H9 (cell line): ENCODE data around the gene PRR5L. TPM values are rescaled to one million over a fixed set of nuclear protein-coding genes. Genes with fewer than 3 reads are reported as not detected.

Experiments
- DNase-seq: peaks from one replicate; pipeline ENCODE4 v3.0.0-alpha.2; 2017
- H2AFZ ChIP-seq: one replicate; pipeline ENCODE4 v1.6.1; 2013; ENCODE audit warnings: mild to moderate bottlenecking, low read length, control low read depth, moderate library complexity
- H2AK5ac ChIP-seq: 2 replicates; pipeline ENCODE4 v1.6.1; 2013; ENCODE audit warnings: low read length, control low read depth, mixed read lengths; ENCODE audit not compliant: insufficient read length
- H2BK120ac ChIP-seq: one replicate; pipeline ENCODE4 v1.6.1; 2013; ENCODE audit warnings: low read depth, mild to moderate bottlenecking, low read length, control low read depth, inconsistent platforms; ENCODE audit not compliant: poor library complexity, severe bottlenecking
- H2BK12ac ChIP-seq: 2 replicates; pipeline ENCODE4 v1.6.1; 2013; ENCODE audit warnings: low read length, control low read depth, mixed read lengths, low read depth; ENCODE audit not compliant: insufficient read length
- H2BK15ac ChIP-seq: 2 replicates; pipeline ENCODE4 v1.6.1; 2013; ENCODE audit warnings: low read depth, low read length, control low read depth
- H2BK20ac ChIP-seq: one replicate; pipeline ENCODE4 v1.6.1; 2013; ENCODE audit warnings: low read depth, mild to moderate bottlenecking, low read length, control low read depth, inconsistent platforms; ENCODE audit not compliant: poor library complexity, severe bottlenecking
- H2BK5ac ChIP-seq: 2 replicates; pipeline ENCODE4 v1.6.1; 2013; ENCODE audit warnings: low read length, control low read depth, mixed read lengths; ENCODE audit not compliant: insufficient read length
- H3K14ac ChIP-seq: 2 replicates; pipeline ENCODE4 v1.6.1; 2013; ENCODE audit warnings: low read length, control low read depth; ENCODE audit not compliant: insufficient read depth
- H3K18ac ChIP-seq: 2 replicates; pipeline ENCODE4 v1.6.1; 2013; ENCODE audit warnings: low read depth, mild to moderate bottlenecking, mixed read lengths, low read length, control low read depth; ENCODE audit not compliant: insufficient read length
- H3K23ac ChIP-seq: 2 replicates; pipeline ENCODE4 v1.6.1; 2013; ENCODE audit warnings: low read length, control low read depth, mixed read lengths, low read depth; ENCODE audit not compliant: insufficient read length
- H3K23me2 ChIP-seq: 2 replicates; pipeline ENCODE4 v1.6.1; 2013; ENCODE audit warnings: low read depth, mild to moderate bottlenecking, mixed read lengths, low read length, control low read depth; ENCODE audit not compliant: insufficient read length, poor library complexity, severe bottlenecking
- H3K27ac ChIP-seq: 2 replicates; pipeline ENCODE4 v1.5.1; 2013; ENCODE audit warnings: low read length, control low read depth, mixed read lengths, low read depth; ENCODE audit not compliant: insufficient read length
- H3K27me3 ChIP-seq: 2 replicates; pipeline ENCODE4 v1.6.1; 2013; ENCODE audit warnings: low read length, control low read depth, inconsistent platforms; ENCODE audit not compliant: insufficient read depth
- H3K4ac ChIP-seq: 2 replicates; pipeline ENCODE4 v1.6.1; 2013; ENCODE audit warnings: low read depth, mild to moderate bottlenecking, control low read depth, inconsistent platforms, low read length, moderate library complexity
- H3K4me1 ChIP-seq: 2 replicates; pipeline ENCODE4 v1.6.1; 2013; ENCODE audit warnings: low read length, control low read depth, inconsistent platforms; ENCODE audit not compliant: insufficient read depth
- H3K4me2 ChIP-seq: 2 replicates; pipeline ENCODE4 v1.6.1; 2013; ENCODE audit warnings: low read length, control low read depth, mixed read lengths; ENCODE audit not compliant: insufficient read length, insufficient read depth
- H3K56ac ChIP-seq: 2 replicates; pipeline ENCODE4 v1.6.1; 2013; ENCODE audit warnings: low read depth, mild to moderate bottlenecking, mixed read lengths, low read length, control low read depth; ENCODE audit not compliant: insufficient read length
- H3K79me1 ChIP-seq: 2 replicates; pipeline ENCODE4 v1.6.1; 2013; ENCODE audit warnings: low read depth, mild to moderate bottlenecking, moderate library complexity, low read length, control low read depth, inconsistent platforms; ENCODE audit not compliant: insufficient read depth, poor library complexity, severe bottlenecking
- H3K79me2 ChIP-seq: 2 replicates; pipeline ENCODE4 v1.6.1; 2013; ENCODE audit warnings: low read length, control low read depth, inconsistent platforms; ENCODE audit not compliant: insufficient read depth
- H3K9ac ChIP-seq: 2 replicates; pipeline ENCODE4 v1.6.1; 2013; ENCODE audit warnings: low read length, control low read depth, mixed read lengths; ENCODE audit not compliant: insufficient read length; ENCODE audit errors: extremely low read depth
- H3K9me3 ChIP-seq: one replicate; pipeline ENCODE4 v1.6.1; 2013; ENCODE audit warnings: low read depth, low read length, inconsistent platforms; ENCODE audit not compliant: control insufficient read depth
- H3T11ph ChIP-seq: one replicate; pipeline ENCODE4 v1.6.1; 2013; ENCODE audit warnings: mild to moderate bottlenecking, low read length, control low read depth, inconsistent platforms
- H4K20me1 ChIP-seq: one replicate; pipeline ENCODE4 v1.6.1; 2013; ENCODE audit not compliant: control insufficient read depth, insufficient read length, insufficient read depth
- H4K5ac ChIP-seq: 2 replicates; pipeline ENCODE4 v1.6.1; 2013; ENCODE audit warnings: low read depth, mild to moderate bottlenecking, mixed read lengths, low read length, control low read depth; ENCODE audit not compliant: insufficient read length
- H4K8ac ChIP-seq: replicated peaks from 2 replicates; pipeline ENCODE4 v1.6.1; 2013; ENCODE audit warnings: low read length, control low read depth, mixed read lengths, low read depth; ENCODE audit not compliant: insufficient read length
- H4K91ac ChIP-seq: 2 replicates; pipeline ENCODE4 v1.6.1; 2013; ENCODE audit warnings: low read depth, mild to moderate bottlenecking, moderate library complexity, mixed read lengths, low read length, control low read depth; ENCODE audit not compliant: insufficient read length
- H3K27ac Mint-ChIP-seq, 3 experiments: 2 replicates in 2 of 3; 3 replicates in 1 of 3; pipeline ENCODE4 v1.8.0; 2020 to 2021; ENCODE audit warnings: mixed read lengths in 3 of 3, mild to moderate bottlenecking in 1 of 3, moderate library complexity in 1 of 3
- H3K27me3 Mint-ChIP-seq: 2 replicates; pipeline ENCODE4 v1.8.0; 2021; ENCODE audit warnings: low read depth, mild to moderate bottlenecking, moderate library complexity, mixed read lengths
- H3K36me3 Mint-ChIP-seq, 3 experiments: 2 replicates in 2 of 3; 3 replicates in 1 of 3; pipeline ENCODE4 v1.8.0; 2020 to 2021; ENCODE audit warnings: low read depth in 3 of 3, mixed read lengths in 3 of 3; ENCODE audit not compliant: insufficient read depth in 1 of 3
- H3K4me1 Mint-ChIP-seq, 2 experiments: 2 replicates each; pipeline ENCODE4 v1.8.0; 2020; ENCODE audit warnings: mixed read lengths in 2 of 2
- H3K4me3 Mint-ChIP-seq, 2 experiments: 2 replicates in 1 of 2; 3 replicates in 1 of 2; pipeline ENCODE4 v1.8.0; 2020 to 2021; ENCODE audit warnings: mild to moderate bottlenecking in 2 of 2, mixed read lengths in 2 of 2, moderate library complexity in 1 of 2
- H3K9me3 Mint-ChIP-seq, 2 experiments: 2 replicates in 1 of 2; 3 replicates in 1 of 2; pipeline ENCODE4 v1.8.0; 2020; ENCODE audit warnings: mild to moderate bottlenecking in 2 of 2, mixed read lengths in 2 of 2, moderate library complexity in 1 of 2
- WGBS: extraction: QIAGEN DNeasy Blood & Tissue Kit; methylation state at CpG from one replicate; pipeline ENCODE4 v1.1.7; 2013; ENCODE audit warnings: missing lambda C conversion rate, low lambda C conversion rate, mixed read lengths; ENCODE audit not compliant: insufficient read length; ENCODE audit errors: extremely low coverage; 5-methylcytosine and 5-hydroxymethylcytosine counted together
- total RNA-seq: library from RNA; stranded (reverse); gene quantifications from 2 replicates; pipeline ENCODE4 v1.2.1, GENCODE V29; 2021
- TF ChIP-seq, protein P1 (sequence below): fragments of 200-600 bp; sonication (generic); conservative IDR thresholded peaks from 3 replicates; pipeline ENCODE4 v1.8.0; 2021; ENCODE audit warnings: antibody characterized with exemption, mild to moderate bottlenecking

The PRR5L gene
- total RNA-seq, 1 experiment from 2014 or later: 5.6 TPM

DNA sequence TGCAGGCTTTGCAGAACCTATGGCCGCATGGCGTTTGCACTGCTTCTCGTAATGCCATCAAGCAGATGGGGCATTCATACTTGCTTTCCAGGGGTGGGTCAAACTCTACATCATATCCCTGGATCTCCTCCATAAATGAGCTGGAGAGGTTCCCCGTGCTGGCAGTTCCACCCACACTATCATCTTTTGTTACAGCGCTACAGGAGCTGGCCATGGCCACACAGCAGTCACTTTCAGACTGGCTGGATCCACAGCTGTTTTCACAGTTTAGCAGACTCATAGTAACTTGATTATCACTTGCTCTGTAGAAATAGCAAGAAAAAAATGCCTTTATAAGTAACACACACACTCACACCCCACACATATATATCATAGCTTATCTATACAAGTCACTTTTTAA, 205.1 kb downstream of the PRR5L start:
- no peak overlapping the region for H3K18ac ChIP-seq
- no peaks in the 10 kb centered on the region for H3K4me1 ChIP-seq
- H3K4me3 Mint-ChIP-seq: no peak overlapping the region
- no peak overlapping the region for H2BK120ac ChIP-seq
- no peaks in the 10 kb centered on the region for H3K27me3 ChIP-seq
- TF ChIP-seq, protein P1, sequence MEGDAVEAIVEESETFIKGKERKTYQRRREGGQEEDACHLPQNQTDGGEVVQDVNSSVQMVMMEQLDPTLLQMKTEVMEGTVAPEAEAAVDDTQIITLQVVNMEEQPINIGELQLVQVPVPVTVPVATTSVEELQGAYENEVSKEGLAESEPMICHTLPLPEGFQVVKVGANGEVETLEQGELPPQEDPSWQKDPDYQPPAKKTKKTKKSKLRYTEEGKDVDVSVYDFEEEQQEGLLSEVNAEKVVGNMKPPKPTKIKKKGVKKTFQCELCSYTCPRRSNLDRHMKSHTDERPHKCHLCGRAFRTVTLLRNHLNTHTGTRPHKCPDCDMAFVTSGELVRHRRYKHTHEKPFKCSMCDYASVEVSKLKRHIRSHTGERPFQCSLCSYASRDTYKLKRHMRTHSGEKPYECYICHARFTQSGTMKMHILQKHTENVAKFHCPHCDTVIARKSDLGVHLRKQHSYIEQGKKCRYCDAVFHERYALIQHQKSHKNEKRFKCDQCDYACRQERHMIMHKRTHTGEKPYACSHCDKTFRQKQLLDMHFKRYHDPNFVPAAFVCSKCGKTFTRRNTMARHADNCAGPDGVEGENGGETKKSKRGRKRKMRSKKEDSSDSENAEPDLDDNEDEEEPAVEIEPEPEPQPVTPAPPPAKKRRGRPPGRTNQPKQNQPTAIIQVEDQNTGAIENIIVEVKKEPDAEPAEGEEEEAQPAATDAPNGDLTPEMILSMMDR: no peak
- H3K36me3 Mint-ChIP-seq: peaks cover 0 to 22% (median 15%) of the 10 kb centered on the region in 3 experiments; a peak in 5 of 7 replicates
- no peaks in the 10 kb centered on the region for H3K9me3 ChIP-seq
- no peak overlapping the region for H3K23ac ChIP-seq
- H3K79me2 ChIP-seq: no peaks in the 10 kb centered on the region
- H3K79me1 ChIP-seq: no peaks in the 10 kb centered on the region
- H2BK15ac ChIP-seq: no peak overlapping the region
- no peak overlapping the region for H2BK5ac ChIP-seq
- H4K8ac ChIP-seq: no peak overlapping the region
- H3K14ac ChIP-seq: no peak overlapping the region
- no peaks in the 10 kb centered on the region for H4K20me1 ChIP-seq
- no peak overlapping the region for H2AK5ac ChIP-seq
- no peak overlapping the region for H2BK20ac ChIP-seq
- no peak overlapping the region for H3K9ac ChIP-seq
- no peaks in the 10 kb centered on the region for H3K23me2 ChIP-seq
- H2AFZ ChIP-seq: no peak overlapping the region
- no peak overlapping the region for H3K56ac ChIP-seq
- no CpG with 5 or more reads among the region's 5 CpGs for WGBS
- no peak overlapping the region for H4K91ac ChIP-seq
- DNase-seq: no peak
- no peak overlapping the region for H3K4me2 ChIP-seq
- no peak overlapping the region for H4K5ac ChIP-seq
- H3T11ph ChIP-seq: no peak overlapping the region
- no peak overlapping the region for H3K27ac ChIP-seq
- H2BK12ac ChIP-seq: no peak overlapping the region
- H3K4me1 Mint-ChIP-seq: no peaks in the 10 kb centered on the region
- no peak overlapping the region for H3K4ac ChIP-seq
- H3K9me3 Mint-ChIP-seq: no peaks in the 10 kb centered on the region
- H3K27ac Mint-ChIP-seq: no peak overlapping the region
- no peaks in the 10 kb centered on the region for H3K27me3 Mint-ChIP-seq
